Measurements from ENCODE around the gene ACADVL. TPM values are rescaled to one million over a fixed set of nuclear protein-coding genes. Genes with fewer than 3 reads are reported as not detected.
A peak's percentile ranks its signal among the peaks of the same experiment; 100 is the strongest.

Gene ACADVL
- polyA plus RNA-seq, 1 of the 3 experiments (the other 2 are of a cell fraction) = 635 TPM

DNA sequence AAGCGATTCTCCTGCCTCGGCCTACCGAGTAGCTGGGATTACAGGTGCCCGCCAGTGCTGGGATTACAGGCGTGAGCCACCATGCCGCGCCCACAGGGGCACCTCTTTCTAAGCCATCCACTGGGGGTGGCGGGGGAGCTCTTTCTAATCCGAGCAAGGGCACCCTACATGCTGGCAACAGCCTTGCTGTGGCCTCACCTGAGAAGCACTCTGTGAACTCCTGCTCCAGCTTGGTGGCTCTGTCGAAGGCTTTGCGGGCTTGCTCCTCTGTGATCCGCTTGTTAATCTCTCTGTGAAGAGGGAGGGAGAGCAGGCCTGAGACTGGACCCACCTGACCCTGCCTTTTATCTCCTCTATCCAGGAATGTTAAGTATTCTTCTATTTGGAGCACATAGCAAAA, 28.7 kb upstream of the ACADVL start:
- Histone ChIP-seq H3K36me3 (replicated peaks in 1 of 2; ENCODE audit: control insufficient read depth in 1 of 2, insufficient read depth in 2 of 2, low read length in 1 of 2) (peaks cover 19 to 31% of the 10 kb centered on the region in 2 experiments), H3F3A (replicated peaks; ENCODE audit: insufficient read depth) (no peaks in the 10 kb centered on the region), H3K27ac (ENCODE audit: low read depth in 2 of 2, low read length in 1 of 2) (no peak overlapping the region), H3K9me3 (no peaks in the 10 kb centered on the region), H3K9me2 (no peaks in the 10 kb centered on the region), H2AFZ (ENCODE audit: low read depth) (no peak overlapping the region), H3K27me3 (ENCODE audit: insufficient read depth) (no peaks in the 10 kb centered on the region), H3K9ac (no peak overlapping the region), H3K4me2 (no peak overlapping the region), H3K4me3 (ENCODE audit: low read depth in 2 of 2, low read length in 1 of 2) (no peak overlapping the region), H4K20me1 (ENCODE audit: insufficient read depth) (no peaks in the 10 kb centered on the region), H3K79me2 (ENCODE audit: insufficient read depth) (no peaks in the 10 kb centered on the region), H3K4me1 (ENCODE audit: control insufficient read depth in 1 of 2, insufficient read depth in 2 of 2, low read depth in 1 of 2, low read length in 1 of 2) (no peaks in the 10 kb centered on the region)
- POLR2A ChIA-PET = no interaction called here
- no peak for DNase-seq
- TF ChIP-seq RCOR1 (IDR thresholded peaks at IDR 0.05; ENCODE audit: low read length) (no peak), ELF1 (IDR thresholded peaks at IDR 0.05) (no peak), NFIC (IDR thresholded peaks at IDR 0.05; ENCODE audit: borderline replicate concordance) (no peak)
- TF ChIP-seq, protein P1, sequence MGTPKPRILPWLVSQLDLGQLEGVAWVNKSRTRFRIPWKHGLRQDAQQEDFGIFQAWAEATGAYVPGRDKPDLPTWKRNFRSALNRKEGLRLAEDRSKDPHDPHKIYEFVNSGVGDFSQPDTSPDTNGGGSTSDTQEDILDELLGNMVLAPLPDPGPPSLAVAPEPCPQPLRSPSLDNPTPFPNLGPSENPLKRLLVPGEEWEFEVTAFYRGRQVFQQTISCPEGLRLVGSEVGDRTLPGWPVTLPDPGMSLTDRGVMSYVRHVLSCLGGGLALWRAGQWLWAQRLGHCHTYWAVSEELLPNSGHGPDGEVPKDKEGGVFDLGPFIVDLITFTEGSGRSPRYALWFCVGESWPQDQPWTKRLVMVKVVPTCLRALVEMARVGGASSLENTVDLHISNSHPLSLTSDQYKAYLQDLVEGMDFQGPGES (IDR thresholded peaks at IDR 0.05; ENCODE audit: low read depth, low read length) = no peak
- CTCF ChIA-PET = interaction anchor here (0.8 to 1.5 kb wide), 2 partner anchors 23 to 139 kb away, joined by 3 to 4 read pairs; no protein-coding TSS in a partner anchor
- 98% methylated on average over 11 of the region's 12 CpGs for WGBS (ENCODE audit: low lambda C conversion rate)

DNA sequence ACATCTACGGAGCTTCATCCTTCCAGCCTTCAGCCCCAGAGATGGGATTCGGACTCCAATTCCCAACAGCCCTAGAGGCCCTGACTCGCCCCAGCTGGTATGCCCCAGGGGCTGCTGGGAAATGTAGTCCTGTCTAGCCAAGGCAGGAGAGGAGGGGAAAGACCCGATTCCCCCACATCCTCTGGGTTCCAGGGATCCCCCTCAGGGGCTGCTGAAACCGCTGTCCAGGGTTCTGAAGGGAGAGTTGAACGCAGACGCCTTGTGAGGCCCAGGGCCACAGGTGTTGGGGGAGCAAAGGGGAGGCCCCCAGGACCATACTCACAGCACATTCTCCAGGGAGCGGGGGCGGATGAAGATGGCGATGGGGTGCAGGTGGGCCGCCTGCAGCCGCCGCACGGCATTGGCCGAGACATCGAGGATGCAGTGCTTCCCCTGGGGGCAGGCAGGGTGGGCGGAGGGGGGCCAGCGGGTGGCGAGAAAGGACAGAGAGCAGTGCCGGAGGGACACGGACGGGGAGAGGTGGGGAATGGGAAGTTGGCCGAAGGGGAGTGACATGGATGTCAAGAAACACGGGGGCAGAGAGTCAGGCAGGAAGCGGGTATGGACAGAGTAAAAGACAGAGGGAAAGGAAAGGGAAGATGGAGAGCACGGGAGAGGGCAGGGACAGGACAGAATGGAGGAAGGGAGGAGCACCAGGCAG, 28.0 kb upstream of the ACADVL start:
- H2AFZ ChIP-seq (ENCODE audit: low read depth) = no peak overlapping the region
- WGBS (ENCODE audit: low lambda C conversion rate) = 85% methylated on average over 25 of the region's 26 CpGs
- peaks cover 15 to 37% of the 10 kb centered on the region in 2 experiments for H3K36me3 ChIP-seq (replicated peaks in 1 of 2; ENCODE audit: control insufficient read depth in 1 of 2, insufficient read depth in 2 of 2, low read length in 1 of 2)
- no peak overlapping the region for H3K4me3 ChIP-seq (ENCODE audit: low read depth in 2 of 2, low read length in 1 of 2)
- no peak for TF ChIP-seq RFX5 (IDR thresholded peaks at IDR 0.05; ENCODE audit: low read length)
- TF ChIP-seq YY1 (IDR thresholded peaks at IDR 0.05; ENCODE audit: low read depth) = 0 out of 2 replicates have a peak, but pooled peaks have one; percentile 36
- no peak for TF ChIP-seq TEAD4 (IDR thresholded peaks at IDR 0.05; ENCODE audit: borderline replicate concordance, insufficient read depth)
- TF ChIP-seq, protein P2, sequence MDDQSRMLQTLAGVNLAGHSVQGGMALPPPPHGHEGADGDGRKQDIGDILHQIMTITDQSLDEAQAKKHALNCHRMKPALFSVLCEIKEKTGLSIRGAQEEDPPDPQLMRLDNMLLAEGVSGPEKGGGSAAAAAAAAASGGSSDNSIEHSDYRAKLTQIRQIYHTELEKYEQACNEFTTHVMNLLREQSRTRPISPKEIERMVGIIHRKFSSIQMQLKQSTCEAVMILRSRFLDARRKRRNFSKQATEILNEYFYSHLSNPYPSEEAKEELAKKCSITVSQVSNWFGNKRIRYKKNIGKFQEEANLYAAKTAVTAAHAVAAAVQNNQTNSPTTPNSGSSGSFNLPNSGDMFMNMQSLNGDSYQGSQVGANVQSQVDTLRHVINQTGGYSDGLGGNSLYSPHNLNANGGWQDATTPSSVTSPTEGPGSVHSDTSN (IDR thresholded peaks at IDR 0.05) = peak; percentile 26; the same call in 1 of the 2 replicates
- TF ChIP-seq, protein P3, sequence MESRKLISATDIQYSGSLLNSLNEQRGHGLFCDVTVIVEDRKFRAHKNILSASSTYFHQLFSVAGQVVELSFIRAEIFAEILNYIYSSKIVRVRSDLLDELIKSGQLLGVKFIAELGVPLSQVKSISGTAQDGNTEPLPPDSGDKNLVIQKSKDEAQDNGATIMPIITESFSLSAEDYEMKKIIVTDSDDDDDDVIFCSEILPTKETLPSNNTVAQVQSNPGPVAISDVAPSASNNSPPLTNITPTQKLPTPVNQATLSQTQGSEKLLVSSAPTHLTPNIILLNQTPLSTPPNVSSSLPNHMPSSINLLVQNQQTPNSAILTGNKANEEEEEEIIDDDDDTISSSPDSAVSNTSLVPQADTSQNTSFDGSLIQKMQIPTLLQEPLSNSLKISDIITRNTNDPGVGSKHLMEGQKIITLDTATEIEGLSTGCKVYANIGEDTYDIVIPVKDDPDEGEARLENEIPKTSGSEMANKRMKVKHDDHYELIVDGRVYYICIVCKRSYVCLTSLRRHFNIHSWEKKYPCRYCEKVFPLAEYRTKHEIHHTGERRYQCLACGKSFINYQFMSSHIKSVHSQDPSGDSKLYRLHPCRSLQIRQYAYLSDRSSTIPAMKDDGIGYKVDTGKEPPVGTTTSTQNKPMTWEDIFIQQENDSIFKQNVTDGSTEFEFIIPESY (IDR thresholded peaks at IDR 0.05; ENCODE audit: borderline replicate concordance, low read depth) = no peak
- TF ChIP-seq, protein P4, sequence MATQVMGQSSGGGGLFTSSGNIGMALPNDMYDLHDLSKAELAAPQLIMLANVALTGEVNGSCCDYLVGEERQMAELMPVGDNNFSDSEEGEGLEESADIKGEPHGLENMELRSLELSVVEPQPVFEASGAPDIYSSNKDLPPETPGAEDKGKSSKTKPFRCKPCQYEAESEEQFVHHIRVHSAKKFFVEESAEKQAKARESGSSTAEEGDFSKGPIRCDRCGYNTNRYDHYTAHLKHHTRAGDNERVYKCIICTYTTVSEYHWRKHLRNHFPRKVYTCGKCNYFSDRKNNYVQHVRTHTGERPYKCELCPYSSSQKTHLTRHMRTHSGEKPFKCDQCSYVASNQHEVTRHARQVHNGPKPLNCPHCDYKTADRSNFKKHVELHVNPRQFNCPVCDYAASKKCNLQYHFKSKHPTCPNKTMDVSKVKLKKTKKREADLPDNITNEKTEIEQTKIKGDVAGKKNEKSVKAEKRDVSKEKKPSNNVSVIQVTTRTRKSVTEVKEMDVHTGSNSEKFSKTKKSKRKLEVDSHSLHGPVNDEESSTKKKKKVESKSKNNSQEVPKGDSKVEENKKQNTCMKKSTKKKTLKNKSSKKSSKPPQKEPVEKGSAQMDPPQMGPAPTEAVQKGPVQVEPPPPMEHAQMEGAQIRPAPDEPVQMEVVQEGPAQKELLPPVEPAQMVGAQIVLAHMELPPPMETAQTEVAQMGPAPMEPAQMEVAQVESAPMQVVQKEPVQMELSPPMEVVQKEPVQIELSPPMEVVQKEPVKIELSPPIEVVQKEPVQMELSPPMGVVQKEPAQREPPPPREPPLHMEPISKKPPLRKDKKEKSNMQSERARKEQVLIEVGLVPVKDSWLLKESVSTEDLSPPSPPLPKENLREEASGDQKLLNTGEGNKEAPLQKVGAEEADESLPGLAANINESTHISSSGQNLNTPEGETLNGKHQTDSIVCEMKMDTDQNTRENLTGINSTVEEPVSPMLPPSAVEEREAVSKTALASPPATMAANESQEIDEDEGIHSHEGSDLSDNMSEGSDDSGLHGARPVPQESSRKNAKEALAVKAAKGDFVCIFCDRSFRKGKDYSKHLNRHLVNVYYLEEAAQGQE (IDR thresholded peaks at IDR 0.05; ENCODE audit: low read depth, low read length) = peak; percentile 87
- peak; percentile 62 for TF ChIP-seq FOSL2 (IDR thresholded peaks at IDR 0.05; ENCODE audit: borderline replicate concordance, low read depth)
- peak; percentile 75 for TF ChIP-seq CHD2 (IDR thresholded peaks at IDR 0.05; ENCODE audit: low read length, partially characterized antibody)
- no peak for TF ChIP-seq RAD21 (IDR thresholded peaks at IDR 0.05; ENCODE audit: low read length)
- TF ChIP-seq ELF1 (IDR thresholded peaks at IDR 0.05) = no peak
- TF ChIP-seq JUND (IDR thresholded peaks at IDR 0.05) = peak; percentile 68
- TF ChIP-seq, protein P5, sequence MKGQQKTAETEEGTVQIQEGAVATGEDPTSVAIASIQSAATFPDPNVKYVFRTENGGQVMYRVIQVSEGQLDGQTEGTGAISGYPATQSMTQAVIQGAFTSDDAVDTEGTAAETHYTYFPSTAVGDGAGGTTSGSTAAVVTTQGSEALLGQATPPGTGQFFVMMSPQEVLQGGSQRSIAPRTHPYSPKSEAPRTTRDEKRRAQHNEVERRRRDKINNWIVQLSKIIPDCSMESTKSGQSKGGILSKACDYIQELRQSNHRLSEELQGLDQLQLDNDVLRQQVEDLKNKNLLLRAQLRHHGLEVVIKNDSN (IDR thresholded peaks at IDR 0.05; ENCODE audit: borderline replicate concordance, low read depth) = peak; percentile 81; the same call in 1 of the 2 replicates
- TF ChIP-seq, protein P1 (IDR thresholded peaks at IDR 0.05; ENCODE audit: low read depth, low read length) = no peak
- no peaks in the 10 kb centered on the region for H3K27me3 ChIP-seq (ENCODE audit: insufficient read depth)
- H3K4me1 ChIP-seq (ENCODE audit: control insufficient read depth in 1 of 2, insufficient read depth in 2 of 2, low read depth in 1 of 2, low read length in 1 of 2) = no peaks in the 10 kb centered on the region
- H3F3A ChIP-seq (replicated peaks; ENCODE audit: insufficient read depth) = no peaks in the 10 kb centered on the region
- CTCF ChIA-PET = interaction anchor here (0.8 to 1.5 kb wide), 2 partner anchors 23 to 140 kb away, joined by 3 to 4 read pairs; no protein-coding TSS in a partner anchor
- no peaks in the 10 kb centered on the region for H3K9me2 ChIP-seq
- no peaks in the 10 kb centered on the region for H4K20me1 ChIP-seq (ENCODE audit: insufficient read depth)
- no peak overlapping the region for H3K27ac ChIP-seq (ENCODE audit: low read depth in 2 of 2, low read length in 1 of 2)
- H3K9me3 ChIP-seq = no peaks in the 10 kb centered on the region
- H3K4me2 ChIP-seq = no peak overlapping the region
- no peaks in the 10 kb centered on the region for H3K79me2 ChIP-seq (ENCODE audit: insufficient read depth)
- POLR2A ChIA-PET = no interaction called here
- peak; percentile 86 for DNase-seq
- H3K9ac ChIP-seq = no peak overlapping the region
